ENCODE measurements around the gene FRMD4A.

Gene FRMD4A

DNA sequence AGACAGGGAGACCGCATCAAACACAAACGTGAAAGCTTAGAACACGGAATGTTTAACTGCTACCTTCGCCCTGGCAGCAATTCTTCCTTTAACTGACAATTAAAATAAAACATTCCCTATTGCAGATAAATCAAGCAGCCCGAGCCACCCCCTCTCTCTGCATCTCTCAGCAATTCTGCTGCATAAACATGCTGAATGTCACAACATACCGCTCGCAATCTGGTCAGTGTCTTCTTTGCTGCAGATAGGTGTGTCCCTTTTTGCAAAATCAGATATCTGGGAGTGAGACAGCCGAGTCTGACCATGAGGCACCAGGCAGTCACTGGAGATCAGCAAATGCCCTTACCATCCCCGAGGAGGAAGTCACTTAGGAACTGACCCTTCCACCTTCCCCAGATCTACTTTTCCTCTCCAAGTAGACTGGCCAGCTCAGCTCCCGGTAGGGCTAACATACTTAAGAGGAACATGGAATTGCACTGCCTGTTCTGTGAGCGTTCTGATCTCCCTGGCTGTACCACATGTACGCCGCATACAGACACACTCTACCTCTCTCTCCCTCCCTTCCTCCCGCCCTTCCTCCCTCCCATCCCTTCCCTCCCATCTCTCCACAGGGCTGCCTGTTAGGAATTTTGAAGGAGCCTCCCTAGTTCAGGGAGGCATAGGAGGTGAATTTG, at the start of gene FRMD4A:
Gene FRMD4A, minus strand, starts transcription at position 537 of the 674 bp plus-strand sequence.
- no peak for DNase-seq

DNA sequence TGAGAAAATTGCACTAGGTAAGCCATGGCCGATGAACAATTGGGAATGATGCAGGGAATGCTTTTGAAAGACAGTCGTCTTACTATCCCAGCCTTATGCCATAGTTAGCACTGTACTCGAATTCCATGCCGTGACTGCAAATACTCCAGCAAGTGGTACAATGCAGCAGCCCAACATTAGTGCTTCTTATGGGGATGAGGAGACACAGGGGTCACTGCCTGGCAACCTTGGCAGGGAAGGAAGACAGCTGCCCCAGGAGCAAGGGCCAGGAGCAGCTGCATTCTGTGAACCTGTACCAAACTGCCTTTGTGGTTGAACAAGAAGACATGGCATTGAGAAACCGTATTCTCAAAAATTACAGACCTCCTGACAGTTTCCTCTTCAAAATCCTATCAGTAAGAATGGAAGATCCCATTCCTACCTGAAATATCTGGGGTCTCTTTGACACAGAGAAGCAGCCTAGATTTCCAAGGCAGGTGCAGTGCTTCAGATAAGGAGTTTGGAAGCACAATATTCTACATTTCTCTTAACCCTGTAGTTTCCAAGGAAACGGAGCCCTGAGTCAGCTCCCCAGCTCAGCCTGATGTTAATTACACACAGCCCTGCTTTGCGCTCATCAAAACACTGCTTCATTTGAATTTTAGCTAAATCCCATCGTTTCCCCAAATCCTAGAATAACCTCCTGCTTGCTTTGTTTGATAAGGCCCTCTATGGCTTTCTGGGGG, 49.0 kb upstream of the FRMD4A start:
- no peak for DNase-seq

DNA sequence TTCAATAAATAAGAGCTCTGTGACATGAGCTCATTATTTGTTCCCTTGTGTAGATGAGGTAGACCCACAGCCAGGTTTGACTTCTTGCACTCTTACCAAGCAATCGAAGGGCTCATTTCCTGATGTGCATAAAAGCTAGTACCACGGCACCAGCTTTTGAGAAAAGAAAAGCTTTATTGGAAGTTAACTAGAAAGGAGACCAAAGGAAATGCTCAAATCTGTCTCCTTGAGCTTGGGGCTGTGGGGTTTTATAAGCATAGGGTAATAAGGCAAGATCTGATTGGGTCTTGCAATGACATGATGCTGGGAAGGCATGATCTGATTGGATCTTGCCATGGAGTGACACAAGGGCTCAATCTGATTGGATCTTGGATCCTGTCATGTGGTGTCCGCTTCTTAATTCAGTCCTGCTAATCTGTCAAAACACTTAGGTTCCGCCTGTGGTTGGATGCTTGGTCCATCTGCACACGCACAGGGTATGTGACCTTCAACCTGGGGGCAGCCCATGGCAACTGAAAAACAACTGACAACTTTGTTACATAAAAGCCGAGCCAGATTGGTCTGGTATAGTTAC, 47.8 kb upstream of the FRMD4A start:
- no peak for DNase-seq

DNA sequence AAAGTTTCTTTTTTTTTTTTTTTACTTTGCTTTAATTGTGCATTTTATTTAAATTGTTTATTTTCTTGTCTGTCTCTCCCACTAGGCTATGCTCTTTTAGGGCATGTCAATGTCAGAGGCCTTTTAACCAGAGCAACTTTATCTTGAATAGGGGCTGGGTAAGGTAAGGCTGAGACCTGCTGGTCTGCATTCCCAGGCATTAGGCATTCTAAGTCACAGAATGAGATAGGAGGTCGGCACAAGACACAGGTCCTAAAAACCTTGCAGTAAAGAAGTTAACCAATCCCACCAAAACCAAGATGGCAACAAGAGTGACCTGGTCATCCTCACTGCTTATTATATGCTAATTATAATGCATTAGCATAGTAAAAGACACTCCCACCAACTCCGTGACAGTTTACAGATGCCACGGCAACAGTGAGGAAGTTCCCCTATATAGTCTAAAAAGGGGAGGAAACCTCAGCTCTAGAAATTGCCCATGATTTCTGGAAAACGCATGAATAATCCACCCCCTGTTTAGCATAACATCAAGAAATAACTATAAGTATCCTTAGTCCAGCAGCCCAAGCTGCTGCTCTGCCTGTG, 47.0 kb upstream of the FRMD4A start:
- no peak for DNase-seq

DNA sequence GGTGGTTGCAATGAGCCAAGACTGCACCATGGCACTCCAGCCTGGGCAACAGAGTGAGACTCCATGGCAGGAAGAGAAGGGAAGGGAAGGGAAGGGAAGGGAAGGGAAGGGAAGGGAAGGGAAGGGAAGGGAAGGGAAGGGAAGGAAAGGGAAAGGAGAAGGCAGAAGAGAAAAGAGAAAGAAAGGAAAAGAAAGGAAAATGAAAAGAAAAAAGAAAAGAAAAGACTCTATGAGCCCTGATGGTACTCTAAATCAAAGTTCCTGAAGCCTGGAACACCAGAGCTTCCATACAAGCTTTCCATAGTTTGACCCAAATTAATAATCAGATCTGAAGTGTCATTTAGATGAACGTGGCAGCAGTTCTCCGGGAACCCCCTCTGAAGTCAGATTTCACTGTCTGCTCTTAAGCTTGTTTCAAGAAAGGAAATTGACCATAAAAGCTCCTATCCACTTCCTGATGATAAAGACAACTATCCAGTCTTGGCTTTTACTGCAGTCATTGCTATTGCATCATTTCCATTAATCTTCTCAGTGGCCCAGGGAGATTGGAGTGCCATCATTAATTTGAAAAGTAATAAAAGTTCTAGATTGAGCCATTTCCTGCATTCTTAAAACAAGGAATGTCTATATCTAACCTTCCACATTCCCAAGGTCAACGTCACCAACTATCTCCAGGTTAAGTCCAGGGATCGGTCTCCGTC, 44.2 kb upstream of the FRMD4A start:
- no peak for DNase-seq

DNA sequence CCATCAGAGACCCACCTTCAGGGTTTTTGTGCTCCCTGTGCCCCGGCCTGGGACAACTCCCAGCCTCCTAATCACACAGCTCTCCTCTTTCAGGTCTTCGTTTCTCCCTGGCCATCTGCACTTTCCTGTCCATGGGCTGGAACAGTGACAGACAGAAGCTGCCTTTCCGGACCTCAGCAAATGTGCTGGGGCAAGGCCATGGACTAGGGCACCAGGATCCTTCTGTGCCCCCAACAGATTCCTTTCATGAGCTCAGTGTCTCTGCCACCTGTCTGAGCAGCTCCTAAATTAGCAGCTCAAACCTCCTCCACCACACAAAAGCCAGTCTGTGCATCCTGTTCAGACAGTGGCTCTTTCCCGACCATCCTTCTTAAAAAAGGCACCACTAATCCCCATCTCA, 41.9 kb upstream of the FRMD4A start:
- peak in 1 of 14 donors; percentile 37 for DNase-seq

DNA sequence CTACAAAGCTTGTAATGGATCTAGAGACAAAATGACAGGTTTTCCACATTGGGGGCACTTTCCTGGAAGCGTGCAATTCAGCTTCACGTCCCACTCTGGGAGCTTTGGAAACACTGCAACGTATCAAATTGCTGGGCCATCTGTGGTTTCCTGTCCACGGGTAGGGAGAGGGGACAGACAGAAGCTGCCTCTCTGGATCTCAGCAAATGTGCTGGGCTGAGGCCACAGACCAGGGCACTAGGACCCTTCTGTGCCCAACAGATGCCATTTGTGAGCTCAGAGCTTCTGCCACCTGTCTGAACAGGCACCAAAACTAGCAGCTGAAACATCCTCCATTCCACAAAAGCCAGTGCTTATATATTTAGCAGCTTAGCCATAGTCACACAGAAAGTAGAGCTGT, 40.9 kb upstream of the FRMD4A start:
- DNase-seq, result peak in 1 of 14 donors; percentile 29

DNA sequence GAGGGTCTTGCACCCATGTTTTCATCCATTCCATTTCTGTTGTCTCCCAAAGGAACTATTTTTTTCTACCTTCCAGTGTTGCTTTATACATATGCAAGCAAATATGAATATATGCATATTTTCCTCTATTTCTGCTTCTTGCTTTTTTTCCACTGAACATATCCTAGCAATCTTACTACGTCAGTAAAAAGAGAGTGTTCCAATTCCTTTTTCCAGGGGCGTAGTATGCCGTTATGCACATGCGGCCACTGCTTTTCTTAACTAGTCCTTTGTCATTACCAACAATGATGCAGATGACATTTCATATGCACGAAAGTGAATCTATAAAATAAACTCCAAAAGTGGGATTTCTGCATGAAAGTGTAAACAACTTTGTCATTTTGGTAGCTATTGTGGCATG, 40.2 kb upstream of the FRMD4A start:
- DNase-seq, result no peak

DNA sequence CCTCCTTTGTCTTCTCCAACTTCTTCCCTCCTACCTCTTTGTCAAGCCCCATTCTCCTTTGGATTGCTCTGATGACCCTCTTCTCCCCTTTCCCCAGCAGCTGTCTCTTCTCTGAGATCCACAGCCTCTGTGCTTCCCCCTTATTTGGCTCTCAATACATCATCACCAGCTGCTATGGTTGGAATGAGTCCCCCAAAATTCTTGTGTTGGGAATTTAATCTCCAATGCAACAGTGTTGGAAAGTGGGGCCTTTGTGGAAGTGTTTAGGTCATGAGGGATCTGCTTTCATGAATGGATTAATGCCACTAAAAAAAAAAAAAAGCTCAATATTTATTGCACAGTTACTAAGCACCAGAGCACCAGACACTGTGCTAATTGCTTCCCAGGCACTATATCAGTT, 39.2 kb upstream of the FRMD4A start:
- DNase-seq, result no peak

DNA sequence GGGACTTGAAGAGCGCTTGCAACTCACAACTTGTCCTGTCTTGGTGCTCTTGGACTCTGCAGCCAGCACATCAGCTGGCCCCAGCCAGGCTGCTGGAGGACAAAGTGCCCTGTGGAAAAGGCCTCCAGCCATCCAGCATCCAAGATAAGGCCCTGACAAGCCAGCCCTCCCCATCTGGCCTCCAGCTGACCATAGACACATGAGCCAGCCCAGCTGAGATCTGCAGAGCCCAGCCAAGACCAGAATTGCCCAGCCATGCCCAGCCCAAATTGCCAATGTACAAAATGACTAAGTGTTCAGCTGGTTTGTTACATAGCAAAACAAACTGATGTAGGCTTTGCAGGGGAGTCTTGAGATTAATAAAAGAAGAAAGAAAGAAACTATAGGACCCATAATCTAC, 36.0 kb upstream of the FRMD4A start:
- DNase-seq, result no peak

DNA sequence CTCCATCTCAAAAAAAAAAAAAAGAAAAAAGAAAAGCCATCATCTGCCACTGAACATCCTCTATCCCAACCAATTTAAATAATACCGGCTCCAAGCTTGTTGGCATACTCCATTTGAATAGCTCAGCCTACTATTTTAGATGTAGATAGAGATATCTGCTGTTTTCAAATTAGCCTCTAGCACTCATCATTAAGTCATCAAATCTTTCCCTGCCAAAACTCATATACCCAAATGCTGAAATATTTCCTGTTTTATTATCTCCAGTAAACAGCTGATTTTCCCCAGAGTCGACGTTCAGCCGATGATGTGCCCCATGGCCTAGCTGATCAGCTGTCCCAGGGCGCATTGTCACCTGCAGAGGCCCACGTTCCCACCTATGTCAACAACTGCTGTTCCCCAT, 34.5 kb upstream of the FRMD4A start:
- DNase-seq, result no peak

DNA sequence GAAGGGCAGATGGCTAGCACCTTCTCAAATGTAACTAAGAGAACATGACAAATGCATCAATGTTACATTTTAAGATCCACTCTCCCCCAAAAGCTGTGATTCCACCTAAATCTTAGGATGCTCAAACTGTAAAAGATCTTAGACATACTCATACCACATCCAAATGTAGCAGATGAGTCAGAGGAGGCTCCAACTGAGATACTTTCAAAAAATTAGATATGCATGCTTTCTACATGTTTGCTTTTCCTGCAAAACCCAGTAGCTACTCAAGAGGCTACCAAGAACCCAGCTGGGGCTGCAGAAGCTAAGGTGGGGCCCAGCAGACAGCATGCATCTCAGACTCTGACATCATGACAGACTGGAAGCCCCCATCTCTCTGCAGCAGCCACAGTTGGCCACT, 31.4 kb upstream of the FRMD4A start:
- no peak for DNase-seq

DNA sequence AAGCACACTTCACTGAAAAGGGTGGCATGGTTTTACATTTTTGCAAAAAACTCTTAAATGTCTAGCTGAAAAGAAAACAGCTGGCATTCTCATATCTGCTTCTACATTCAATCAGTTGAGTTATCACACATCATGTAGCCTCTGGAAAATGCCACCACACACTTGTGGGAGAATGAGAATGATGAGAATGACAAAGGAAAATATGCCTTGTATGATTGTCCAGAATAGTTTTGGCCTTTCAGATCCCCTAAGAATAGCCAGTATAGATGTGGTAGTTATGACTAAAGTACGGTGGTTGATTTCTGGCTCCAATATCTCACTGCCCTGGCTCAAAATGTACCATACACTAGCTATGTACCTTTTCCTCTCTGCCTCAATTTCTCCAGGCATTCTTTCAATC, 30.2 kb upstream of the FRMD4A start:
- no peak for DNase-seq

DNA sequence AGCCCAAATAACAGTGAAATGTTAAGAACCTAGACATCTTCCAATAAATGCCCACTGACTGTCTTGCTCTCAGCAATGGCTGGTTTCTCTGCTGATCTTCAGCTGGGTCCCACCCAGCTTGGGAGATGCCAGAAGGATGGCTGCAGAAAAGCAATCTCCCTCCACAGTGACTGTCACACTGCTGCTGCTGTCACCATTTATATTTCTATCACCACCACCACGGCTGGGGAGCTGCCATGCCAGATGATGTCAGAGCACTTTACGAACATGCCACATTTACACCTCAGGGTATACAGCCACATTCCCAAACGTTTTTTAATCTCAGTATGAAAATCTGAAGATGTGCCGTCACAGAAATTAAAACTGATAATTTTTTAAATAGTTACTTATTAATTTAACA, 29.8 kb upstream of the FRMD4A start:
- DNase-seq, result no peak

DNA sequence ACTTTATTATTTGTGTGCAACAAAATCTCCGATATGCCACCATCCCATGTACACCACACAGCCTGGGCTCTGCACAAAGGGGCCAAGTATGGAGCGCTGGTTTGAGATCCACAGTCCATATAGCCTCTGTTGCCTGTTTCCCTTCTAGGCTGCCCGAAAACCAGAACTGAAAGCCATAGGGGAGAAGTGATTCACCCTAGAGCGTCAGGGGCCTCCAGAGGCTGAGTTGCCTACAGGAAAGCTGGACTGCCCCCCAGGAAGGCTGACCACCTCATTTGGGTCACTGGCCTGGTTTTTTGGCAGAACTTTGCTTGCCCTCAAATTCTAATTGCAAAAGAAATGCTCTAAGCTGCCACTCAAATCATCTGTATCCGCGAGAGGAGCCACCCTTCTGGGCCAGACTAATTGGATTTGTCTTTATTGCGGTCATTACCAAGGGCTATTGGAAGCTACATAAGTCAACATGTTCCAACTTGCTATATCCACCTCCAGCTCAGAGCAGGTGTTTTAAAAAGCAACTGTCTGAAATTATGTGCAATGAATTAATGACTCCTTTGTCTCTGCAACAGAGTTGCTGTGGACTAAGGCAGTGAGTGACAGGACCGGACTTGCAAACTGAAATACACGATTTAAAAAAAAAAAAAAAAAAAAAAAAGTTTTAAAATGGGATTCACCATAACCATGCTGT, 28.3 kb upstream of the FRMD4A start:
- DNase-seq, result peak in 1 of 14 donors; percentile 3

DNA sequence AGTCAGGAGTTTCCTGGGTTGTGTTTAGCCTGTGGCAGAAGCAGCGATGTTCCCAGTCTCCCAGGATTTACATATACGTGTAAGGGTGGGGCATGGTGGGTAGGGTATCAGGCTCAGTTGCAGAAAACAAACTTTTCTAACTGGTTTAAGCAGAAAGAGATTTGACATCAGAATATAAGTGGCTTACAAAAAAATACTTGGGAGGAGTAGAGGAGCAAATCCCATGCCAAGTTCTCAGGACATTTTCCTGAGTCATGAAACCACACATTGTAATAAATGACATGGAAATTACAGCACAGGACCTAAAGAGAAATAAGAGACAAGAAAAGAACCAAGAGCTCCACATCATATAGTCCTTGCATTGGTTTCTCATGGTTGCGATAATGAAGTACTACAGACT, 26.2 kb upstream of the FRMD4A start:
- DNase-seq, result no peak

DNA sequence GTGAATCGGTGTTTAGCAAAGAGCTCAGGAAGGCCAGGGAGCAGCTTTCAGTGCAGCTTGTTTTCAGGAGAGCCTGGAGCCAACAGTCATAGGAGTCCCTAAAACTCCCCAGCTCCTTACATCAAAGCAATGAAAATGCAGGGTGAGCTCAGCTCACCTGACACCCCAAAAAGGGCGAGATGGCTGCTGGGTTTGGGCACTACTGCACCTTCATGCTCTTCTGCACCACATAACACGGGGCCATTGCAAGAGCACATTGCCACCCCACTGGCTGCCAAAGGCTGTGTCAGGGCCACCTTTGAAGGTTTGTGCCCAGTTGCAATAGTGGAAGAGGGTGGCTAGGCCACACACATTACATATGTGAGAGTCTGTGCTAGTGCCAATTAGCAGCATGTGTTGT, 25.0 kb upstream of the FRMD4A start:
- DNase-seq, result no peak

DNA sequence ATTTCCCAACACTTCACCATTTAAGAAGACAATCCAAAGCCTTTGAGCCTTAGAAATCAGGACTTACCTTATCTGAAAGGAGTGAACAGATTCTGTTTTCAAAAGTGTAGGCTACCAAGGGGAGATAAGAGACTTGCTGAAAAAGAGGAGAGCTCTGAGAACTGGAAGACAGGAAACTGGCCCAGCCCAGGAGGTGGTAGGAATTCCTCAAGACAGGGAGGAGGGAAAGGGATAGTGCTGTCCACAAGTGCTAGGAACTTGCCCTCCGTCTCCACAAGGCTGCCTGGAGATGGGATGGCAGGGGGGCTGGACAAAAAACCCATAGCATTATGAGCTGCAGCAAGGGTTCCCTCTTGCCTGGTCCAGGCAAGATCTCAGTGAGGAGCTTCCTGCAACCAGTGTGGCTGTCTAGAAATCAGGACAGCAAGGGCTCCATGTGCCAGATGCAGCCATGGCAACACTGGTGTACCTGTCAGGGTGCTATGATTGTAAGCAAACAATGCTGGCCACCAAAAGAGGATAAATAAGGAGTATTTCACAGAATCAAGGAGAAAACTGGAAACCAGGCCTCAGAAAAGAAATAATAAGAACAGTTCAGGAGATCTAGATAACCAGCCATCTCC, 22.7 kb upstream of the FRMD4A start:
- no peak for DNase-seq

DNA sequence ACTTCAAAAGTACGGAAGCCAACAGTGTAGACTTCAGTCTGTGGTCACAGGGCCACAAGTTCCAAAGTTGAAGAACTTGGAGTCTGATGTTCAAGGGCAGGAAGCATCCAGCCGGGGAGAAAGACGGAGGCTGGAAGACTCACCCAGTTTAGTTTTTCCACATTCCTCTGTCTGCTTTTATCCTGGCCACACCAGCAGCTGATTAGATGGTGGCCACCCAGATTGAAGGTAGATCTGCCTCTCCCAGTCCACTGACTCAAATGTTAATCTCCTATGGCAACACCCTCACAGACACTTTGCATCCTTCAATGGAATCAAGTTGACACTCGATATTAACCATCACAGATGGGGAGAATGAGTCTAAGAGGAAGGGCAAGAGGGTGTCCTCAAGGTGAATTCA, 19.3 kb upstream of the FRMD4A start:
- DNase-seq, result no peak

DNA sequence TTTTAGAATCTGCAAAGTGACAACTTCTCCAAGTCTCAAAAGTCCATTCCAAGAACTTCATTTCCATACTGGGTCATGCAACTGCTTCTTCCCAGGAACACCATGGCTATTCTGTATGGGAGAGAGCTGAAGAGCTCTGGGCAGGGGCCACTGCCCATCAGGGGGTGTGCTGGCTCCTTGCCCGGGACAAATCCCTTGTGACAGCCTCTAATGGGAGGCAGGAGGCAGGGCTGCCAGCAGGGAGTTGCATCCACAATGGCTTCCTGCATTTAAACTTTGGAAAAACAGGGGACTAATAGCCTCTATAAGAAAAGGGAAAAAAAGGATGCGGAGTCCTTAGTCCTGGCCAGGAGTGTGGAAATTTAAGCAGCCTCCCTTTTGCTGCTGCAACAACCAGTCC, 18.4 kb upstream of the FRMD4A start:
- DNase-seq, result peak in 7 of 14 donors; percentile 8 to 69 (median 28)

DNA sequence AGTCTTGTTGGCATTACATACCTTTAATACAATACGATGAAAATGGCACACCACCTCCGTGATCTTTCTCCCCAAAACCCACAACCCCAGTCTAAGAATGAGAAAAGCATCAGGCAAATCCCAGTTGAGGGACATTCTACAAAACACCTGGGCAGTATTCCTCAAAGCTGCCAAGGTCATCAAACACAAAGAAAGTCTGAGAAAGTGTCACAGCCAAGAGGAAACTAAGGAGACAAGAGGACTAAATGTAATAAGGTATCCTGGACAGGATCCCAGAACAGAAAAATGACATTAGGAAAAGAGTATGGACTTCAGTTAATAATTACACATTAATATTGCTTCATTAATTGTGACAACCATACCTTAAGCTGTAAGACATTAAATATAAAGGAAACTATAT, 14.5 kb upstream of the FRMD4A start:
- DNase-seq, result no peak
